CD4-positive, CD25-positive, alpha-beta regulatory T cell (primary cell): ENCODE measurements around the gene TSC22D1. TPM values are rescaled to one million over a fixed set of nuclear protein-coding genes. Genes with fewer than 3 reads are reported as not detected.

Experiments used
- ATAC-seq, 2 donors: fragments of 150-1000 bp; cut with Tn5 transposase; one replicate each; pipeline ENCODE4 v1.10.0; 2021; ENCODE audit warnings: low read depth in 2 of 2, moderate number of reproducible peaks in 2 of 2, moderate library complexity in 1 of 2
- DNase-seq, 3 donors: peaks; one replicate each; pipeline versions ENCODE4 v3.0.0 to v3.0.0-alpha.2; 2012 to 2022; ENCODE audit warnings: mixed read lengths in 1 of 3
- H3K27ac ChIP-seq: one replicate; pipeline ENCODE4 v1.7.0; 2013; ENCODE audit warnings: mild to moderate bottlenecking, low read length; ENCODE audit not compliant: insufficient read depth, poor library complexity, severe bottlenecking
- H3K27me3 ChIP-seq: one replicate; pipeline ENCODE4 v1.7.0; 2013; ENCODE audit warnings: low read length; ENCODE audit not compliant: control insufficient read depth, insufficient read depth
- H3K36me3 ChIP-seq: one replicate; pipeline ENCODE4 v1.7.0; 2013; ENCODE audit warnings: mild to moderate bottlenecking, low read length, moderate library complexity; ENCODE audit not compliant: control insufficient read depth, insufficient read depth
- H3K4me1 ChIP-seq: 2 replicates; pipeline ENCODE4 v1.7.0; 2013; ENCODE audit warnings: mild to moderate bottlenecking, low read length; ENCODE audit not compliant: insufficient read depth, control insufficient read depth, poor library complexity, severe bottlenecking
- H3K4me3 ChIP-seq: one replicate; pipeline ENCODE4 v1.7.0; 2013; ENCODE audit warnings: low read depth, mild to moderate bottlenecking, low read length, moderate library complexity
- H3K9me3 ChIP-seq, 2 experiments: 1 replicate in 1 of 2; 2 replicates in 1 of 2; pipeline ENCODE4 v1.7.0; 2013; ENCODE audit warnings: low read length in 2 of 2, mild to moderate bottlenecking in 1 of 2, moderate library complexity in 1 of 2; ENCODE audit not compliant: control insufficient read depth in 2 of 2
- H3K27ac Mint-ChIP-seq, 3 donors: one replicate each; pipeline ENCODE4 v1.8.0; 2020 to 2022; ENCODE audit warnings: mild to moderate bottlenecking in 3 of 3, mixed read lengths in 3 of 3, moderate library complexity in 2 of 3
- H3K27me3 Mint-ChIP-seq: one replicate; pipeline ENCODE4 v1.8.0; 2022; ENCODE audit warnings: mild to moderate bottlenecking, mixed read lengths
- H3K36me3 Mint-ChIP-seq: one replicate; pipeline ENCODE4 v1.8.0; 2020; ENCODE audit warnings: mixed read lengths
- H3K4me1 Mint-ChIP-seq, 4 donors: one replicate each; pipeline ENCODE4 v1.8.0; 2020 to 2022; ENCODE audit warnings: mixed read lengths in 4 of 4, mild to moderate bottlenecking in 1 of 4
- H3K4me3 Mint-ChIP-seq, 4 donors: one replicate each; pipeline ENCODE4 v1.8.0; 2020 to 2022; ENCODE audit warnings: mild to moderate bottlenecking in 4 of 4, mixed read lengths in 4 of 4, moderate library complexity in 3 of 4
- H3K9me3 Mint-ChIP-seq, 7 donors: one replicate each; pipeline ENCODE4 v1.8.0; 2020 to 2022; ENCODE audit warnings: mixed read lengths in 7 of 7, mild to moderate bottlenecking in 3 of 7, moderate library complexity in 2 of 7
- polyA plus RNA-seq, 4 donors: library from polyadenylated mRNA; unstranded; fragments of 300-500 nt; fragmentation: Illumina TruSeq; gene quantifications; one replicate each; pipeline ENCODE4 v1.2.3, GENCODE V29; 2021
- total RNA-seq: library from RNA; stranded (reverse); gene quantifications from one replicate; pipeline ENCODE4 v1.2.3, GENCODE V29; 2022

TSC22D1 gene
- 35.9 TPM for total RNA-seq
- polyA plus RNA-seq, result 1 to 10 TPM; 4.0 to 8.1 (median 4.1) TPM

DNA sequence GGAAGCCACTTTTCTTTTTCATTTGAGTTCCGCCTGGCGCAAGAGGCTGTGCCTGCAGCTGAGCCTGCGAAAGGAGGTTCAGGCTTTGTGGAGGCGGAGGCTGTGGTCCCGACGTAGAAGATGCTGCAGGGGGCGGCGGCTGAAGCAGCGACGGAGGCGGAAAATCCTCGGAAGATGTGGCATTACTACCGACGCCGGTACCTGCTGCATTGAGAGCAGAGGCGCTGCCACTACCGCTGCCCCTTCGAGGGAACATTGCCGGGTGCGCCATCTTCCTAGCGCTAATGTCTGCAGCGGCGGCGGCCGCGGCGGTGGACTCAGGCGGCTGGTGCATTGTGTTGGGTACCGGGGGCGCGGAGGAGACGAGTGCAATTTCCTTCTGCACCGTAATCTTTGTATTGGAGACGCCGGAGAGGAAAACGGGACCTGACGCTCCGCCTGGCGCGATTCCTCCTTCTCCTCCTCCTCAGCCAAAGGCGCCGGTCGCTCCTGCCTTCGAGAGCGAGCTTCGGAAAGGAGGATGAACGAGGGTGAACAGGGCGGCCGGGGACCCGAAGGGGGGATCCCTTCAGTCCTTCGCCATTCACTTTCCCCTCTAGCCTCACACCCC, at the start of gene TSC22D1:
Gene TSC22D1 (minus strand): TSS at position 590 of the 610 bp plus-strand sequence. CDS start 256 bp downstream, at position 334.
- Mint-ChIP-seq H3K27ac (peak within 1 kb of the TSS; percentile 91 to 93 (median 92)), H3K4me1 (peaks cover 4 to 49% (median 41%) of the 10 kb centered on the region in 4 donors), H3K9me3 (peaks cover 0 to 2% (median 0%) of the 10 kb centered on the region in 7 donors), H3K4me3 (peak within 1 kb of the TSS; percentile 97 to 99 (median 98)), H3K27me3 (peaks cover 9% of the 10 kb centered on the region), H3K36me3 (no peaks in the 10 kb centered on the region)
- Histone ChIP-seq H3K27ac (peak within 1 kb of the TSS; percentile 90), H3K27me3 (no peaks in the 10 kb centered on the region), H3K9me3 (no peaks in the 10 kb centered on the region), H3K36me3 (no peaks in the 10 kb centered on the region), H3K4me1 (peaks cover 22% of the 10 kb centered on the region), H3K4me3 (peak within 1 kb of the TSS; percentile 81)
- DNase-seq (peak; percentile 43 to 62 (median 57)), ATAC-seq (peak; percentile 8 to 10)

DNA sequence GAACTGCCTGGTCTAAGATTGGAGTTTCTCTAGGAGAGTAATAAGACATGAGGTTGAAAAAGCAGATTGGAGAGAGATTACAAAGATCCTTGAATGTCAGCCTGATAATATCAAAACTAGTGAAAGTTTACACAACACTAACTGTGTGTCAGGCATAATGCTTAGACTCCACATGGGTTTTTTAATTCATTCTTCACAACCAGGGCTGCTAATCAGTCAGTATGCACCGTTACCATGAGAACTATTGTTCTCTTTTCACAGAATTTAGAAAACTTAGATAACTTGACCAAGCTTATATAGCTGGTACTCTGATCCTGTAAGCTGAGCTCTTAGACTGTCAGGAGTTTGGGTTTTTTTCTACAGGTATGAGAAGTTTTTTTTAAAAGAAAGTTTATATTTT, 46.6 kb upstream of the TSC22D1 start:
- no peak overlapping the region for H3K4me3 Mint-ChIP-seq
- H3K27me3 ChIP-seq, result peaks cover 12% of the 10 kb centered on the region
- H3K27ac ChIP-seq, result no peak overlapping the region
- no peak overlapping the region for H3K27ac Mint-ChIP-seq
- ATAC-seq (no peak), DNase-seq (no peak)
- H3K9me3 Mint-ChIP-seq, result no peaks in the 10 kb centered on the region
- peaks cover 26% of the 10 kb centered on the region for H3K27me3 Mint-ChIP-seq
- no peaks in the 10 kb centered on the region for H3K36me3 ChIP-seq
- no peaks in the 10 kb centered on the region for H3K9me3 ChIP-seq
- H3K36me3 Mint-ChIP-seq, result no peaks in the 10 kb centered on the region
- no peak overlapping the region for H3K4me3 ChIP-seq
- no peaks in the 10 kb centered on the region for H3K4me1 Mint-ChIP-seq
- no peaks in the 10 kb centered on the region for H3K4me1 ChIP-seq

DNA sequence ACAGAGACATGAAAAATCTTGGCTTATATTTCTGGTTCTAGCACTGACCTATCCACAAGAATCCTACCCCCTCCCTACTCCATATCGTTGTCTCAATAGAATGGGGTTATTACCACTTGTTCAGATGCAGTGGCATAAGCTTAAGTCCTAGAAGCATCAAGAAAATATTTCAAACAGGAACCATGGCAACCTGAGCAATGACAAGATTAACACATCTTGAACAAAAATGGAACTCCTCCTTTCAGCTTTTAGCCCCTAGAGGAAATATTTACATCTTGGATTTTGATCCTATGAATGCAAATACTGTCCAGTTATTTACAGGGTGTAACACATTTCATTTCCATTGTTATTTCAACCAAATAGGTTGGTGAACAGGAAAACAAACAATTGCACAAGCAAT, 46.1 kb upstream of the TSC22D1 start:
- Histone ChIP-seq H3K4me3 (no peak overlapping the region), H3K36me3 (no peaks in the 10 kb centered on the region), H3K9me3 (no peaks in the 10 kb centered on the region), H3K4me1 (no peaks in the 10 kb centered on the region), H3K27me3 (peaks cover 10% of the 10 kb centered on the region), H3K27ac (no peak overlapping the region)
- Mint-ChIP-seq H3K27ac (no peak overlapping the region), H3K27me3 (peaks cover 23% of the 10 kb centered on the region), H3K4me1 (no peaks in the 10 kb centered on the region), H3K9me3 (no peaks in the 10 kb centered on the region), H3K36me3 (no peaks in the 10 kb centered on the region), H3K4me3 (no peak overlapping the region)
- ATAC-seq (no peak), DNase-seq (no peak)

DNA sequence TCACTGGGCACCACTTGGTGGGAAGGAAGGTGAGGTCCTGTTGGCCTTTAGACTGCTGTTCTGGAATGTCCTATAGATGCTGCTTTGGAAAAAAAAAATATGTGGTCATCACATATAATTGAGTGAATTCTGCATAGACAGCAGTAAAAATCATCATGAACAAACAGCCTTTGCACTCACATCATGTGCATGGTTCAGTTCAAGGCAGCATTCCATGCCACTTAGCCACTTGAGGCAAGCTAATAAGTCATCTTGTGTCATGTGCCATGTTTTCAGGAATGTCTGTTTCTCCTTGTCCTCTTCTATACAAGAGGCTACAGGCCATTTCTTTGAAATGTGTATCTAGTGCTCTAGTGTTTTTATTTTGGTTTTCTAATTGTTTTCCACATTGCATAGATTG, 43.9 kb upstream of the TSC22D1 start:
- H3K27me3 Mint-ChIP-seq, result peaks cover 11% of the 10 kb centered on the region
- no peaks in the 10 kb centered on the region for H3K4me1 Mint-ChIP-seq
- no peaks in the 10 kb centered on the region for H3K36me3 ChIP-seq
- no peaks in the 10 kb centered on the region for H3K9me3 ChIP-seq
- DNase-seq (no peak), ATAC-seq (no peak)
- H3K4me1 ChIP-seq, result no peaks in the 10 kb centered on the region
- H3K27ac Mint-ChIP-seq, result no peak overlapping the region
- H3K9me3 Mint-ChIP-seq, result no peaks in the 10 kb centered on the region
- H3K4me3 Mint-ChIP-seq, result no peak overlapping the region
- peaks cover 8% of the 10 kb centered on the region for H3K27me3 ChIP-seq
- H3K4me3 ChIP-seq, result no peak overlapping the region
- H3K27ac ChIP-seq, result no peak overlapping the region
- H3K36me3 Mint-ChIP-seq, result no peaks in the 10 kb centered on the region

DNA sequence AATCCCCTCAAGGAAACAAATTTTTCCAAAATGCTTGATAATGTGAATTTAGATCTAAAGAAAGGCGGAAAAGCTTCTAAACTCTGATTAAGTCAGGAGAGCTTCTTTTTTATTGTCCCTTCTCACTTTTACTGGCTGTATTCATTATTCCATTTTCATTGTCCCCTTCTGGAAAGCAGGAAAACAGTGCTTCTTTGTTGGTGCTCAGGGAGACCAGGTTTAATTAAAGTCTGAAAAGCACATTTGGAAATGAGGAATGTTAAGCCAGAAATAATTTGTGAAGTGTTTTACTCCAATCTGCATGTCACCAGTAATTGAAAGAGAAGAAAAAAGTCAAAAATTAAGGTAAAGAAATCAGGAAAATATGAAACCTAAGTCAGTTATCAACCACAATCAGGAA, 43.5 kb upstream of the TSC22D1 start:
- Histone ChIP-seq H3K27me3 (peaks cover 8% of the 10 kb centered on the region), H3K4me3 (no peak overlapping the region), H3K9me3 (no peaks in the 10 kb centered on the region), H3K4me1 (no peaks in the 10 kb centered on the region), H3K27ac (no peak overlapping the region), H3K36me3 (no peaks in the 10 kb centered on the region)
- no peaks in the 10 kb centered on the region for H3K4me1 Mint-ChIP-seq
- DNase-seq (no peak), ATAC-seq (no peak)
- peaks cover 11% of the 10 kb centered on the region for H3K27me3 Mint-ChIP-seq
- H3K9me3 Mint-ChIP-seq, result no peaks in the 10 kb centered on the region
- no peaks in the 10 kb centered on the region for H3K36me3 Mint-ChIP-seq
- H3K27ac Mint-ChIP-seq, result no peak overlapping the region
- H3K4me3 Mint-ChIP-seq, result no peak overlapping the region

DNA sequence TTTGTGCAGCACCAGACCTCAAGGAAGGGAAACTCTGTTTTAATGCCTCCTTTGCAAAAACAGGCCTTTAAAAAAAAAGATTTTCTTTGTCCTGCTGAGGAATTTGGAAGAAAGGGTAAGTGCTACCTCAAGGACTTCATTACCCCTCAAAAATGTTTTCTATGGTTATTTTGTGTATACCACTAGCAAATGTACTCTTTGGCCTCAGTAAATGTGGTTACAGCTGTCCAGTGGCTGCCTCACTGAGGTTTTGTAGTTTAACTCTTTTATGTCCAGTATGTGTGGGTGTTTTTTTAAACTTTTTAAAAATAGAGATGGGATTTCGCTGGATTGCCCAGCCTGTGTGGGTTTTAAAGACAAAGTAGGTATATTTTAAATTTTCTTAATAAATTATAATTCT, 42.2 kb upstream of the TSC22D1 start:
- H3K27me3 ChIP-seq, result peaks cover 8% of the 10 kb centered on the region
- Mint-ChIP-seq H3K9me3 (no peaks in the 10 kb centered on the region), H3K36me3 (no peaks in the 10 kb centered on the region), H3K4me1 (no peaks in the 10 kb centered on the region), H3K27ac (no peak overlapping the region), H3K27me3 (peaks cover 11% of the 10 kb centered on the region), H3K4me3 (no peak overlapping the region)
- H3K9me3 ChIP-seq, result no peaks in the 10 kb centered on the region
- H3K4me3 ChIP-seq, result no peak overlapping the region
- no peak for ATAC-seq
- no peak overlapping the region for H3K27ac ChIP-seq
- H3K4me1 ChIP-seq, result no peaks in the 10 kb centered on the region
- no peak for DNase-seq
- no peaks in the 10 kb centered on the region for H3K36me3 ChIP-seq

DNA sequence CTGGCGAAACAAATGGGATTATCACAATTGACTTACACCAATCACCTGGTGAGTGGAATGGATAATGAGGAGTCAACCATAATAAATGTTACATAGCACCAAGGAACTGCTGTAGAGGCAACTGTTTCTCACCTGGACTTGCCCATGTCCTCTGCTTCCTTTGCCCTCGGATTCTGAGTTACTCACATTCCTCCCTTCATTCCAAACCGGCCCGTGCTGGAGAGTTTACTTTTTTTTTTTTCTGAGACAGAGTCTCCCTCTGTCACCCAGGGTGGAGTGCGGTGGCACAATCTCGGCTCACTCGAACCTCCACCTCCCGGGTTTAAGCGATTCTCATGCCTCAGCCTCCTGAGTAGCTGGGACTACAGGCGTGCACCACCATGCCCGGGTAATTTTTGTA, 41.5 kb upstream of the TSC22D1 start:
- Histone ChIP-seq H3K27ac (no peak overlapping the region), H3K27me3 (peaks cover 8% of the 10 kb centered on the region), H3K4me3 (no peak overlapping the region), H3K9me3 (no peaks in the 10 kb centered on the region), H3K36me3 (no peaks in the 10 kb centered on the region), H3K4me1 (no peaks in the 10 kb centered on the region)
- no peak for DNase-seq
- no peak for ATAC-seq
- H3K27ac Mint-ChIP-seq, result no peak overlapping the region
- no peak overlapping the region for H3K4me3 Mint-ChIP-seq
- no peaks in the 10 kb centered on the region for H3K36me3 Mint-ChIP-seq
- H3K4me1 Mint-ChIP-seq, result no peaks in the 10 kb centered on the region
- peaks cover 11% of the 10 kb centered on the region for H3K27me3 Mint-ChIP-seq
- no peaks in the 10 kb centered on the region for H3K9me3 Mint-ChIP-seq

DNA sequence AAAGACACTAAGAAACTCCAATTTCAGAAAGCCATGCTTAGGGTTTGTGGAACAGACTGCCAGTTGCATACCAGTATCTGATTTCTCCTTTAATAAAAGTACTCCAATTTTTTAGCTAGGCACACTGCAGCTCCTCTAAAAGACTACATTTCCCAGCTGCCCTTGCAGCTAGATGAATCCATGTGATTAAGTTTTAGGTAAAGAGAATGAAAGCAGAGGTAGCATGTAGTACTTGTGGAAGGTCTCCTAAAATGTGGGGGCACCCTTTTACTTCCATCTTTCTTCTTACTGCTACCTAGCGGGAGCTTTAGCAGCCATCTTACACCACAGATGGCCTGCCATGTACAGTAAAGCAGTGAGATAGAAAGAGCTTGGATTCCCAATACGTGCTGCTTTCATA, 33.0 kb upstream of the TSC22D1 start:
- no peak overlapping the region for H3K4me3 Mint-ChIP-seq
- no peak overlapping the region for H3K27ac ChIP-seq
- peaks cover 0 to 7% (median 2%) of the 10 kb centered on the region in 7 donors for H3K9me3 Mint-ChIP-seq
- H3K36me3 ChIP-seq, result no peaks in the 10 kb centered on the region
- H3K27me3 Mint-ChIP-seq, result peaks cover 14% of the 10 kb centered on the region
- H3K9me3 ChIP-seq, result peaks cover 0 to 2% of the 10 kb centered on the region in 2 experiments
- DNase-seq (no peak), ATAC-seq (no peak)
- H3K4me1 ChIP-seq, result no peaks in the 10 kb centered on the region
- peaks cover 5% of the 10 kb centered on the region for H3K36me3 Mint-ChIP-seq
- H3K27ac Mint-ChIP-seq, result no peak overlapping the region
- H3K4me3 ChIP-seq, result no peak overlapping the region
- H3K4me1 Mint-ChIP-seq, result no peaks in the 10 kb centered on the region
- H3K27me3 ChIP-seq, result peaks cover 5% of the 10 kb centered on the region
